ENCODE data around the gene KAZALD1. TPM values are rescaled to one million over a fixed set of nuclear protein-coding genes. Genes with fewer than 3 reads are reported as not detected.
A peak's percentile ranks its signal among the peaks of the same experiment; 100 is the strongest.
"Not testable (repeated sequence)": the region's sequence is repeated elsewhere in the genome, so short reads cannot be mapped to it uniquely, and the experiment has no call there.

KAZALD1 gene
- total and polyA plus RNA-seq, 5 donors from 2014 or later, result 0.62 TPM; not detected in 4

DNA sequence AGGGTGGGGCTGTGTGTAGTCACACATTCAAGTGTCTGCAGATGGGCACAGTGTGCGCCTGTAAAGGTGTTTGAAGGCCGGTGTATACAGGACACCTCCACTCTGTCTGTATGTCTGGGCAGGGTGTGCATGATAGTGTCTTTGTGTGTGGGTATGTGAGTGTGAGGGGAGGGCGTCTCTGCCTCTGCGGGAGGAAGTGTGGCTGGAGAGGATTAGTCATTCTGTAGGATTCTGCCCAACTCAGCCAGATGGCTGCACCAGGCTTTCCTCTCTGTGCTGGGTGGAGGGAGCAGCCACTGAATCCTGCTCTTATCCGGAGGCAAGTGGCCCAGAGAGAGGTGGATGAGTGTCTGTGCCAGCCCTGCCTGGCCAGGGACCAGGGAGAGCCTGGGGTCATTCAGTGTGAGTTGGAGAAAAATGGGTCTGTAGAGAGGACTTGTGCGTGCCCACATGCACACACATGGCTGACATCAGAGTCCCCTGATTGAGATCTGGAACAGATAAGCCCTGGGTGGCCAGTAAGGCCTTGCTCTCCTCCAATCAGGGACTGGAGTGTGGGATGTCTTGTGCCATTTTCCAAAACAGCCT lies 29.1 kb upstream of the KAZALD1 start:
- Mint-ChIP-seq H3K4me1 (peaks cover 4 to 29% (median 18%) of the 10 kb centered on the region in 4 donors), H3K36me3 (peaks cover 22% of the 10 kb centered on the region), H3K4me3 (peak overlapping the region; percentile 96 to 99 (median 97)), H3K27ac (peak overlapping the region; percentile 75 to 98 (median 95)), H3K27me3 (peaks cover 14% of the 10 kb centered on the region), H3K9me3 (no peaks in the 10 kb centered on the region)
- Histone ChIP-seq H3K4me3 (ENCODE audit: low read depth, low read length) (peak overlapping the region; percentile 73), H3K27ac (ENCODE audit: insufficient read depth, low read length, poor library complexity, severe bottlenecking) (peak overlapping the region; percentile 94), H3K27me3 (ENCODE audit: control insufficient read depth, insufficient read depth, low read length) (no peaks in the 10 kb centered on the region), H3K9me3 (ENCODE audit: control insufficient read depth in 2 of 2, low read length in 2 of 2) (no peaks in the 10 kb centered on the region), H3K4me1 (ENCODE audit: control insufficient read depth, insufficient read depth, low read length, poor library complexity, severe bottlenecking) (peaks cover 32% of the 10 kb centered on the region), H3K36me3 (ENCODE audit: control insufficient read depth, insufficient read depth, low read length) (peaks cover 32% of the 10 kb centered on the region)
- DNase-seq (peak in 2 of 3 donors; percentile 27 to 54), ATAC-seq (ENCODE audit: low read depth in 2 of 2) (peak; percentile 10 to 17)

DNA sequence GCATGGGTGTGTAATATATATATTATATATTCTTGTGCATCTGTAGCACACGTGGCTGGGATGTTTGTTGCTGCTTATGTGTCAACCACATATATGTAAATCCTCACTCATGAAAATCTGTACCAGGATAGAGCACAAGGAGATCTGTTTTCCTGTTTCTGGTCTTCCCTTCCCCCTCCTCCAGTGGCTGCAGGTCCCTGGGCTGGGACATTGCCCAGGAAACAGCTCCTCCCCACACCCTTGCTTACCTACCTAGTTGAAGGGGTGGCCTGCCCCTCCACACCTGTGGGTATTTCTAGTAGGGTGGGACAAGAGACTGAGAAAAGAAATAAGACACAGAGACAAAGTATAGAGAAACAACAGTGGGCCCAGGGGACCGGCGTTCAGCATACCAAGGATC lies 28.5 kb upstream of the KAZALD1 start:
- peaks cover 12% of the 10 kb centered on the region for H3K27me3 Mint-ChIP-seq
- no peaks in the 10 kb centered on the region for H3K9me3 Mint-ChIP-seq
- Histone ChIP-seq H3K36me3 (ENCODE audit: control insufficient read depth, insufficient read depth, low read length) (peaks cover 37% of the 10 kb centered on the region), H3K9me3 (ENCODE audit: control insufficient read depth in 2 of 2, low read length in 2 of 2) (no peaks in the 10 kb centered on the region), H3K4me1 (ENCODE audit: control insufficient read depth, insufficient read depth, low read length, poor library complexity, severe bottlenecking) (peaks cover 32% of the 10 kb centered on the region), H3K4me3 (ENCODE audit: low read depth, low read length) (peak overlapping the region; percentile 73), H3K27me3 (ENCODE audit: control insufficient read depth, insufficient read depth, low read length) (no peaks in the 10 kb centered on the region), H3K27ac (ENCODE audit: insufficient read depth, low read length, poor library complexity, severe bottlenecking) (no peak overlapping the region)
- H3K36me3 Mint-ChIP-seq, result peaks cover 28% of the 10 kb centered on the region
- ATAC-seq (ENCODE audit: low read depth in 2 of 2) (no peak), DNase-seq (no peak)
- peaks cover 4 to 29% (median 17%) of the 10 kb centered on the region in 4 donors for H3K4me1 Mint-ChIP-seq
- peak overlapping the region; percentile 96 to 99 (median 97) for H3K4me3 Mint-ChIP-seq
- peak overlapping the region in 2 of 3 donors; percentile 76 to 95 for H3K27ac Mint-ChIP-seq

DNA sequence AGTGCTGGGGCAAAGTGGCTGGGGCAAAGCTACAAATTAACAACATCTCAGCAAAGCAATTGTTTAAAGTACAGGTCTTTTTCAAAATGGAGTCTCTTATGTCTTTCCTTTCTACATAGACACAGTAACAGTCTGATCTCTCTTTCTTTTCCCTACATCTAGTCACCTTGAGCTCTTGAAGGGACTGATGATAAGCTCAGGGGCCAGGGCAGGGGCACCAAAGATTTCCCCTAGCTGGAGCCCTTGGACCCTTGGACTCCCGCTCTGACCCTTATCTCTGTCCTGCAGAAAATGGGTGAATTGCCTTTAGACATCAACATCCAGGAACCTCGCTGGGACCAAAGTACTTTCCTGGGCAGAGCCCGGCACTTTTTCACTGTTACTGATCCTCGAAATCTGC lies 27.4 kb upstream of the KAZALD1 start:
- not testable (repeated sequence) for H3K4me3 ChIP-seq (ENCODE audit: low read depth, low read length)
- H3K36me3 Mint-ChIP-seq, result peaks cover 32% of the 10 kb centered on the region

DNA sequence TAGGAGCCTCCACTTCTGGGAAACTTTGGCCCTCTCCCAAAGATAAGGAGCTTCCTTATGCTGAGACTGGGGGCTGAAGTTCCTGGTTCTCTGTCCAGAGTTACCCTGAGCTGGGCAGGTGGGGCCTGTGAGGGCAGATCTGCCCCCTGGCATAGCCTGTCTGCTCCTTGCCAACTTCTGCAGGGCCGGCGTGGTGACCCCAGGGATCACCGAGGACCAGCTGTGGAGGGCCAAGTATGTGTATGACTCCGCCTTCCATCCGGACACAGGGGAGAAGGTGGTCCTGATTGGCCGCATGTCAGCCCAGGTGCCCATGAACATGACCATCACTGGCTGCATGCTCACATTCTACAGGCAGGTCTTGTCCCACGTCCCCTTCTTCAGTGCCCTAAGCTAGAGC lies 26.5 kb upstream of the KAZALD1 start:
- Histone ChIP-seq H3K4me3 (ENCODE audit: low read depth, low read length) (no peak overlapping the region), H3K4me1 (ENCODE audit: control insufficient read depth, insufficient read depth, low read length, poor library complexity, severe bottlenecking) (peaks cover 30% of the 10 kb centered on the region), H3K9me3 (ENCODE audit: control insufficient read depth in 2 of 2, low read length in 2 of 2) (no peaks in the 10 kb centered on the region), H3K27ac (ENCODE audit: insufficient read depth, low read length, poor library complexity, severe bottlenecking) (no peak overlapping the region), H3K27me3 (ENCODE audit: control insufficient read depth, insufficient read depth, low read length) (no peaks in the 10 kb centered on the region), H3K36me3 (ENCODE audit: control insufficient read depth, insufficient read depth, low read length) (peaks cover 40% of the 10 kb centered on the region)
- ATAC-seq (ENCODE audit: low read depth in 2 of 2), result no peak
- H3K27me3 Mint-ChIP-seq, result peaks cover 5% of the 10 kb centered on the region
- H3K4me3 Mint-ChIP-seq, result no peak overlapping the region
- no peak overlapping the region for H3K27ac Mint-ChIP-seq
- no peaks in the 10 kb centered on the region for H3K9me3 Mint-ChIP-seq
- H3K4me1 Mint-ChIP-seq, result peaks cover 4 to 27% (median 17%) of the 10 kb centered on the region in 4 donors
- peaks cover 32% of the 10 kb centered on the region for H3K36me3 Mint-ChIP-seq
- DNase-seq, result no peak

More for the DNA sequence above, 27.4 kb upstream of the KAZALD1 start:
- Histone ChIP-seq H3K4me1 (ENCODE audit: control insufficient read depth, insufficient read depth, low read length, poor library complexity, severe bottlenecking) (peaks cover 32% of the 10 kb centered on the region), H3K36me3 (ENCODE audit: control insufficient read depth, insufficient read depth, low read length) (peaks cover 40% of the 10 kb centered on the region)
- not testable (repeated sequence) for H3K27me3 Mint-ChIP-seq; H3K27me3 ChIP-seq (ENCODE audit: control insufficient read depth, insufficient read depth, low read length); H3K9me3 Mint-ChIP-seq; DNase-seq; H3K9me3 ChIP-seq (ENCODE audit: control insufficient read depth in 2 of 2, low read length in 2 of 2); H3K27ac ChIP-seq (ENCODE audit: insufficient read depth, low read length, poor library complexity, severe bottlenecking); ATAC-seq (ENCODE audit: low read depth in 2 of 2)
- Mint-ChIP-seq H3K4me1 (peaks cover 4 to 27% (median 17%) of the 10 kb centered on the region in 4 donors), H3K27ac (peak overlapping the region in 1 of 3 donors; percentile 32), H3K4me3 (peak overlapping the region in 1 of 4 donors; percentile 96)

DNA sequence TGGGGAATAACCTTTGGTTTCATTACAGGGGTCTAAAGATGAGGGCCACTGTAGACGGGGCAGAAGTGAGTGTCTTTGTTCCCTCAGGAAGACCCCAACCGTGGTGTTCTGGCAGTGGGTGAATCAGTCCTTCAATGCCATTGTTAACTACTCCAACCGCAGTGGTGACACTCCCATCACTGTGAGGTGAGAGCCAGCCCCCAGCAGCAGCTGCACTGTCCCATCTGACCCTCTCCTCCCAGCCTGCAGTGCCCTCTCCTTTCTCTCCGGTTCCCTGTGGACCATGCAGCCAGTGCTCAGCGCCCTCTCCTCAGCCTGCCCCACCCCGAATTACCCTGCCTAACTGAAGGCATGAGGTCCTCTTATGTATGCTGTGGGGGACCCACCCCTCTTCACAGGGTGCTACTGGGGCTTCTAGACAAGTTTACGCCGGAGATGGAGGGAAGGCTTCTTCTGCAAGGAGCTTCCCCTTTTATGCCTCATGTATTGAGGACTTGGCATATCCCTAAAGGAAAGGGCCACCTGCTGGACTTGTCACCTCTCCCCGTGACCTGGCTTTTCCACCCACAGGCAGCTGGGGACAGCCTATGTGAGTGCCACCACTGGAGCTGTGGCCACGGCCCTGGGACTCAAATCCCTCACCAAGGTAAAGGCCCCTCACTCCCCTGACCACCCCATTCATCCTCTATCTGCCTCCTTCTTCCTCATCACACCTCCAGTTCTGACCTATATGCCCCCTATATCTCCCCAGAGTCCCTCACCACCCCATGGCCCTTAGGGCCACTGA lies 25.7 kb upstream of the KAZALD1 start:
- Histone ChIP-seq H3K27me3 (ENCODE audit: control insufficient read depth, insufficient read depth, low read length) (no peaks in the 10 kb centered on the region), H3K36me3 (ENCODE audit: control insufficient read depth, insufficient read depth, low read length) (peaks cover 40% of the 10 kb centered on the region), H3K9me3 (ENCODE audit: control insufficient read depth in 2 of 2, low read length in 2 of 2) (no peaks in the 10 kb centered on the region), H3K4me3 (ENCODE audit: low read depth, low read length) (no peak overlapping the region), H3K27ac (ENCODE audit: insufficient read depth, low read length, poor library complexity, severe bottlenecking) (no peak overlapping the region), H3K4me1 (ENCODE audit: control insufficient read depth, insufficient read depth, low read length, poor library complexity, severe bottlenecking) (peaks cover 22% of the 10 kb centered on the region)
- Mint-ChIP-seq H3K27ac (no peak overlapping the region), H3K27me3 (peaks cover 1% of the 10 kb centered on the region), H3K36me3 (peaks cover 34% of the 10 kb centered on the region), H3K4me3 (no peak overlapping the region), H3K9me3 (no peaks in the 10 kb centered on the region), H3K4me1 (peaks cover 4 to 24% (median 19%) of the 10 kb centered on the region in 4 donors)
- no peak for DNase-seq
- ATAC-seq (ENCODE audit: low read depth in 2 of 2), result no peak

DNA sequence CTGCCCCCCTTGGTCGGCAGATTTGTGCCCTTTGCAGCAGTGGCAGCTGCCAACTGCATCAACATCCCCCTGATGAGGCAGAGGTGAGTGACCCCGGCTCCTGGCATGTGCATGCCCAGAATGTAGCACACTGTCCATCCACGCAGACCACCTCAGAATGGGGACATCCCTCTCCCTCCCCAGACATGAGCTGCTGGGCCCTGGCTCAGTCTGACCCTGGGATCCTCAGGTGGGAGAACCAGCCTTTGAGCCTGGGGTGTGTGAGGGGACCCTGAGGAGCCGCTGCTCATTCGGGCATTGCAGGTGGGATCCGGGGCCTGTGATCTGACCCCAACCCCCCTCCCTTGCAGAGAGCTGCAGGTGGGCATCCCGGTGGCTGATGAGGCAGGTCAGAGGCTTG lies 25.1 kb upstream of the KAZALD1 start:
- H3K4me3 ChIP-seq (ENCODE audit: low read depth, low read length), result no peak overlapping the region
- no peak overlapping the region for H3K27ac ChIP-seq (ENCODE audit: insufficient read depth, low read length, poor library complexity, severe bottlenecking)
- ATAC-seq (ENCODE audit: low read depth in 2 of 2), result no peak
- H3K36me3 ChIP-seq (ENCODE audit: control insufficient read depth, insufficient read depth, low read length), result peaks cover 40% of the 10 kb centered on the region
- no peaks in the 10 kb centered on the region for H3K27me3 Mint-ChIP-seq
- H3K4me1 Mint-ChIP-seq, result peaks cover 4 to 26% (median 20%) of the 10 kb centered on the region in 4 donors
- no peaks in the 10 kb centered on the region for H3K9me3 ChIP-seq (ENCODE audit: control insufficient read depth in 2 of 2, low read length in 2 of 2)
- no peak overlapping the region for H3K27ac Mint-ChIP-seq
- H3K4me3 Mint-ChIP-seq, result no peak overlapping the region
- H3K4me1 ChIP-seq (ENCODE audit: control insufficient read depth, insufficient read depth, low read length, poor library complexity, severe bottlenecking), result peaks cover 17% of the 10 kb centered on the region
- H3K9me3 Mint-ChIP-seq, result no peaks in the 10 kb centered on the region
- DNase-seq, result no peak
- no peaks in the 10 kb centered on the region for H3K27me3 ChIP-seq (ENCODE audit: control insufficient read depth, insufficient read depth, low read length)
- H3K36me3 Mint-ChIP-seq, result peaks cover 35% of the 10 kb centered on the region

DNA sequence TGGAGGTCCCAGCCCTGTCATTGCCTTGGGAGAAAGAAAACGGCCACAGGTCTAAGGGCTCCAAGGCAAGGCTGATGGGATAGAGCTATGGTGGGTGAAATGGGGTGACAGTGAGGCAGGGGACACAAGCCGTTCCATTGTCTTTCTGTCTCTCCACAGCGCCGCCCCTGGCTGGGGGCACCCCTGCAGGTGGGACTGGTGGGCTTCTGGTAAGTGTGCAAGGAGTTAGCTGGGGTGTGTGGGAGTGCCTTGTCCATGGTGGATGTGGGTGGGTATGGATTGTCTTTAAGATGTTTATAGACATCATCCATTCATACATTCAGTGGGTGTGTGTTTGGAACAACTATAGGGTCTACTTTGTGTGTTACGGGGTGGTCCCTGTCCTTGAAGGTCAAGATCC lies 23.3 kb upstream of the KAZALD1 start:
- Mint-ChIP-seq H3K4me1 (peaks cover 0 to 29% (median 20%) of the 10 kb centered on the region in 4 donors), H3K9me3 (no peaks in the 10 kb centered on the region), H3K36me3 (peaks cover 31% of the 10 kb centered on the region), H3K27ac (no peak overlapping the region), H3K4me3 (no peak overlapping the region), H3K27me3 (no peaks in the 10 kb centered on the region)
- Histone ChIP-seq H3K4me1 (ENCODE audit: control insufficient read depth, insufficient read depth, low read length, poor library complexity, severe bottlenecking) (peaks cover 12% of the 10 kb centered on the region), H3K9me3 (ENCODE audit: control insufficient read depth in 2 of 2, low read length in 2 of 2) (no peaks in the 10 kb centered on the region), H3K27ac (ENCODE audit: insufficient read depth, low read length, poor library complexity, severe bottlenecking) (no peak overlapping the region), H3K4me3 (ENCODE audit: low read depth, low read length) (no peak overlapping the region), H3K36me3 (ENCODE audit: control insufficient read depth, insufficient read depth, low read length) (peaks cover 40% of the 10 kb centered on the region), H3K27me3 (ENCODE audit: control insufficient read depth, insufficient read depth, low read length) (no peaks in the 10 kb centered on the region)
- ATAC-seq (ENCODE audit: low read depth in 2 of 2), result no peak
- DNase-seq, result no peak
